Endothelial cell of umbilical vein (primary cell): ENCODE results near the gene ETHE1. TPM values are rescaled to one million over a fixed set of nuclear protein-coding genes. Genes with fewer than 3 reads are reported as not detected.

Experiments used
- BruUV-seq: library from RNA; stranded (reverse); fragments of 400-500 nt; replicated peaks from 2 replicates; lab custom pipeline; 2021; lab: Mats Ljungman, UMichigan
- CTCF ChIA-PET: fragments of 300-600, 350-600 bp; sonication (Branson Sonifier 250); formaldehyde crosslinking; loops from one replicate; lab custom pipeline; 2021; ENCODE audit warnings: antibody characterized with exemption, inconsistent platforms; lab: Charles Lee
- POLR2A ChIA-PET: fragments of 300-600, 350-600 bp; sonication (Branson Sonifier 250); formaldehyde crosslinking; loops from one replicate; lab custom pipeline; 2021; ENCODE audit warnings: antibody characterized with exemption, inconsistent platforms; lab: Charles Lee
- DNase-seq: peaks from one replicate; pipeline ENCODE4 v3.0.0-alpha.2; 2011; ENCODE audit warnings: low read depth, low spot score
- FAIRE-seq: peaks from 2 replicates; lab custom pipeline; 2011; peaks lifted over from hg19 to GRCh38; lab: Jason Lieb, UNC
- H2AFZ ChIP-seq: 2 replicates; pipeline ENCODE4 v1.6.0; 2012; ENCODE audit warnings: low read depth, low read length, control low read depth, inconsistent platforms
- H3K27ac ChIP-seq: 2 replicates; pipeline ENCODE4 v1.5.1; 2011; ENCODE audit warnings: low read depth, mild to moderate bottlenecking, control low read depth, low read length, moderate library complexity; ENCODE audit not compliant: insufficient read depth
- H3K27me3 ChIP-seq, 2 experiments: 2 replicates each; pipeline versions ENCODE4 v1.6.0 to v1.6.1; 2011; ENCODE audit warnings: low read length in 2 of 2, mixed read lengths in 1 of 2; ENCODE audit not compliant: control insufficient read depth in 2 of 2, insufficient read depth in 2 of 2
- H3K36me3 ChIP-seq, 2 experiments: 2 replicates in 1 of 2; 3 replicates in 1 of 2; pipeline ENCODE4 v1.5.1; 2011; ENCODE audit warnings: low read length in 2 of 2, mild to moderate bottlenecking in 1 of 2, moderate library complexity in 1 of 2; ENCODE audit not compliant: control insufficient read depth in 2 of 2, insufficient read depth in 2 of 2; ENCODE audit errors: extremely low read depth in 1 of 2
- H3K4me1 ChIP-seq: 3 replicates; pipeline ENCODE4 v1.5.1; 2011; ENCODE audit warnings: mild to moderate bottlenecking, low read length; ENCODE audit not compliant: control insufficient read depth, insufficient read depth; ENCODE audit errors: extremely low read depth
- H3K4me2 ChIP-seq: 2 replicates; pipeline ENCODE4 v1.6.1; 2011; ENCODE audit warnings: low read length, control low read depth, mixed read lengths; ENCODE audit not compliant: insufficient read depth
- H3K4me3 ChIP-seq, 3 experiments: fragments of 200-600 bp in 1 of 3; sonication (generic), shearing (Covaris generic) in 1 of 3; replicated peaks in 1 of 3; 2 replicates each; pipeline ENCODE4 v1.5.1; 2011 to 2016; ENCODE audit warnings: control low read depth in 3 of 3, low read length in 3 of 3, mild to moderate bottlenecking in 2 of 3, inconsistent platforms in 1 of 3, low read depth in 1 of 3, moderate library complexity in 1 of 3; ENCODE audit not compliant: insufficient read depth in 1 of 3
- H3K79me2 ChIP-seq: 2 replicates; pipeline ENCODE4 v1.6.0; 2012; ENCODE audit warnings: low read length, inconsistent platforms; ENCODE audit not compliant: control insufficient read depth, insufficient read depth
- H3K9ac ChIP-seq: replicated peaks from 2 replicates; pipeline ENCODE3; 2011; ENCODE audit warnings: low read length, control low read depth; ENCODE audit not compliant: insufficient read depth; ENCODE audit errors: extremely low read depth
- H3K9me1 ChIP-seq: replicated peaks from 3 replicates; pipeline ENCODE4 v1.6.0; 2011; ENCODE audit warnings: mild to moderate bottlenecking, low read length; ENCODE audit not compliant: control insufficient read depth, insufficient read depth; ENCODE audit errors: extremely low read depth
- H3K9me3 ChIP-seq: replicated peaks from 2 replicates; pipeline ENCODE4 v1.5.1; 2012; ENCODE audit warnings: low read length, inconsistent platforms; ENCODE audit not compliant: control insufficient read depth, insufficient read depth
- H4K20me1 ChIP-seq: replicated peaks from 2 replicates; pipeline ENCODE3; 2011; ENCODE audit warnings: mild to moderate bottlenecking, low read length; ENCODE audit not compliant: control insufficient read depth, insufficient read depth; ENCODE audit errors: extremely low read depth
- EZH2 ChIP-seq: IDR thresholded peaks from 2 replicates; pipeline ENCODE4 v1.6.1; 2012; ENCODE audit warnings: borderline replicate concordance, low read depth, mild to moderate bottlenecking, moderate library complexity, low read length, inconsistent platforms; ENCODE audit not compliant: severe bottlenecking
- FOS ChIP-seq: IDR thresholded peaks from 2 replicates; pipeline ENCODE4 v1.6.1; 2011; ENCODE audit warnings: mild to moderate bottlenecking, low read length, moderate library complexity, borderline replicate concordance; ENCODE audit not compliant: insufficient read depth
- GATA2 ChIP-seq: IDR thresholded peaks from 2 replicates; pipeline ENCODE4 v1.7.0; 2011; ENCODE audit warnings: low read depth, mild to moderate bottlenecking, moderate library complexity, mixed read lengths, low read length; ENCODE audit not compliant: insufficient read length, insufficient read depth
- JUN ChIP-seq: IDR thresholded peaks from 2 replicates; pipeline ENCODE4 v1.6.1; 2011; ENCODE audit warnings: borderline replicate concordance, low read depth; ENCODE audit not compliant: insufficient read length, insufficient read depth
- MYC ChIP-seq: IDR thresholded peaks from one replicate; pipeline ENCODE4 v1.6.1; 2011; ENCODE audit warnings: mild to moderate bottlenecking, low read depth, low read length
- POLR2A ChIP-seq: IDR thresholded peaks from 2 replicates; pipeline ENCODE4 v1.6.1; 2012; ENCODE audit warnings: low read depth, mild to moderate bottlenecking, control low read depth, low read length
- POLR2AphosphoS5 ChIP-seq: IDR thresholded peaks from 2 replicates; pipeline ENCODE4 v1.6.1; 2012; ENCODE audit warnings: low read depth, mild to moderate bottlenecking, control low read depth, low read length, moderate library complexity; ENCODE audit not compliant: insufficient read depth
- dilution Hi-C: fragments of 300-500 bp; cut with MboI; formaldehyde crosslinking; loops from one replicate; pipeline ENCODE4 v1.15.0; 2019; ENCODE audit warnings: low sequenced_read_pairs; ENCODE audit not compliant: extremely low pct_ligation_motif_present
- intact Hi-C: fragments of 100-400 bp; cut with micrococcal nuclease; formaldehyde crosslinking; loops from one replicate; pipeline ENCODE4 v1.10.0; 2022
- polyA plus RNA-seq, 4 experiments: library from polyadenylated mRNA; depleted of rRNA in 3 of 4; stranded (reverse) in 3 of 4; unstranded in 1 of 4; fragments of >200 nt; gene quantifications; 2 replicates each; pipeline versions ENCODE4 v1.2.1 to v1.2.3, GENCODE V29; 2011 to 2012; ENCODE audit warnings: missing spikeins in 1 of 4
- total RNA-seq: library from RNA; stranded (reverse); gene quantifications from 2 replicates; pipeline ENCODE4 v1.2.3, GENCODE V29; 2021
- TF ChIP-seq, protein P1 (sequence below), 2 donors: IDR thresholded peaks; 1 replicate in 1 of 2; 2 replicates in 1 of 2; pipeline ENCODE4 v1.5.1; 2011; ENCODE audit warnings: low read length in 2 of 2, mild to moderate bottlenecking in 2 of 2, moderate library complexity in 2 of 2, control low read depth in 1 of 2, inconsistent platforms in 1 of 2, low read depth in 1 of 2; ENCODE audit not compliant: insufficient read depth in 1 of 2; ENCODE audit errors: extremely low read depth in 1 of 2
- TF ChIP-seq, protein P2 (sequence below): IDR thresholded peaks from 2 replicates; pipeline ENCODE4 v1.6.1; 2011; ENCODE audit not compliant: insufficient read depth, insufficient read length

ETHE1 gene
- total and polyA plus RNA-seq, 2 donors (not counting 3 experiments of a cell fraction or from before 2014, with no cell fraction given) = 34.5 to 124 TPM

GRCh38 chr19:43505186-43505456 lies 21.9 kb downstream of the ETHE1 start:
- Histone ChIP-seq H4K20me1 (no peaks in the 10 kb centered on the region), H3K4me2 (peak overlapping the region; percentile 83), H2AFZ (peak overlapping the region; percentile 94), H3K79me2 (no peaks in the 10 kb centered on the region), H3K9me3 (no peaks in the 10 kb centered on the region), H3K27me3 (no peaks in the 10 kb centered on the region), H3K4me3 (no peak overlapping the region), H3K4me1 (peaks cover 11% of the 10 kb centered on the region), H3K27ac (no peak overlapping the region), H3K36me3 (peaks cover 0 to 9% of the 10 kb centered on the region in 2 experiments), H3K9ac (no peak overlapping the region), H3K9me1 (no peaks in the 10 kb centered on the region)
- dilution Hi-C loops = no loop called here
- DNase-seq = peak; percentile 23
- CTCF ChIA-PET = interaction anchor here (1.2 to 3.0 kb wide), 6 partner anchors 15 to 1065 kb away, joined by 3 to 47 read pairs (median 7); no protein-coding TSS in a partner anchor
- FAIRE-seq = peak; percentile 15
- TF ChIP-seq, protein P1, sequence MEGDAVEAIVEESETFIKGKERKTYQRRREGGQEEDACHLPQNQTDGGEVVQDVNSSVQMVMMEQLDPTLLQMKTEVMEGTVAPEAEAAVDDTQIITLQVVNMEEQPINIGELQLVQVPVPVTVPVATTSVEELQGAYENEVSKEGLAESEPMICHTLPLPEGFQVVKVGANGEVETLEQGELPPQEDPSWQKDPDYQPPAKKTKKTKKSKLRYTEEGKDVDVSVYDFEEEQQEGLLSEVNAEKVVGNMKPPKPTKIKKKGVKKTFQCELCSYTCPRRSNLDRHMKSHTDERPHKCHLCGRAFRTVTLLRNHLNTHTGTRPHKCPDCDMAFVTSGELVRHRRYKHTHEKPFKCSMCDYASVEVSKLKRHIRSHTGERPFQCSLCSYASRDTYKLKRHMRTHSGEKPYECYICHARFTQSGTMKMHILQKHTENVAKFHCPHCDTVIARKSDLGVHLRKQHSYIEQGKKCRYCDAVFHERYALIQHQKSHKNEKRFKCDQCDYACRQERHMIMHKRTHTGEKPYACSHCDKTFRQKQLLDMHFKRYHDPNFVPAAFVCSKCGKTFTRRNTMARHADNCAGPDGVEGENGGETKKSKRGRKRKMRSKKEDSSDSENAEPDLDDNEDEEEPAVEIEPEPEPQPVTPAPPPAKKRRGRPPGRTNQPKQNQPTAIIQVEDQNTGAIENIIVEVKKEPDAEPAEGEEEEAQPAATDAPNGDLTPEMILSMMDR (IDR thresholded peaks at IDR 0.05; ENCODE audit: extremely low read depth in 1 of 2, insufficient read depth in 1 of 2, low read depth in 1 of 2, low read length in 2 of 2) = no peak
- TF ChIP-seq EZH2 (no peak), FOS (no peak), GATA2 (no peak), MYC (no peak), JUN (no peak), POLR2AphosphoS5 (no peak), POLR2A (no peak)
- TF ChIP-seq, protein P2, sequence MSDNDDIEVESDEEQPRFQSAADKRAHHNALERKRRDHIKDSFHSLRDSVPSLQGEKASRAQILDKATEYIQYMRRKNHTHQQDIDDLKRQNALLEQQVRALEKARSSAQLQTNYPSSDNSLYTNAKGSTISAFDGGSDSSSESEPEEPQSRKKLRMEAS = no peak
- POLR2A ChIA-PET = no interaction called here
- intact Hi-C loops = loop anchor here (2.0 kb wide), 1 partner anchor 22 kb away; the partner anchor contains the start of gene ETHE1
- no TSS peak for BruUV-seq
